Measurements from ENCODE around the gene TRPC1. TPM values are rescaled to one million over a fixed set of nuclear protein-coding genes. Genes with fewer than 3 reads are reported as not detected.
A peak's percentile ranks its signal among the peaks of the same experiment; 100 is the strongest.

Gene TRPC1
- total RNA-seq, 1 donor from 2014 or later, result 58.0 TPM

- no peak for DNase-seq (ENCODE audit: low spot score)
These were observed 113.7 kb downstream of the TRPC1 start for GRCh38 chr3:142837526-142837925.

- DNase-seq (ENCODE audit: low spot score), result no peak
These were observed 116.0 kb downstream of the TRPC1 start for GRCh38 chr3:142839831-142840230.

DNA sequence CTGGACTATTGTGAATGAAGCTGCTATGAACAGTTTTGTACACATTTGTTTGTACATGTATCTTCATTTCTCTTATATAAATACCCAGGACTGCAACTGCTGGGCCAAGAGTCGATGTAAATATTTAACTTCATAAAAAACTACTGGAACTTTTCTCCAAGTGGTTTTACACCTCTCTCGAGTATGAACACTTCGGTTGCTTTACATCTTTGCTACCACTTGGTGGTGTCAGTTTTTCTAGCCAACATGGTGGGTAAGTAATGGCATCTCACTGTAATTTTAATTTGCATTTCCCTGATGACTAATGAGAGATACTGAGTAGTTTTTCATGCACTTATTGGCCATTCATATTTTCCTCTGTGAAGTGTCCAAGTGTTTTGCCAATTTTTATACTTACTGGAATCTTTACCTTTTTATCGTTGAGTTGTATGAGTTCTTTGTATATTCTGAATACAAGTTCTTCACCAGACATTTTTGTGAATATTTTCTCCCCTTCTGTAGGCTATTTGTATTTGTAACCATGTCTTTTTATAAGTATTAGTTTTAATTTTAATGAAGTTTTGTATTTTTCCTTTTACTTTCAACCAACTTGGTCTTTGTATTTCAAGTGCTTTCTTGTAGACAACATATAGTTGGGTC lies 120.6 kb downstream of the TRPC1 start:
- DNase-seq (ENCODE audit: low spot score), result peak; percentile 9

DNA sequence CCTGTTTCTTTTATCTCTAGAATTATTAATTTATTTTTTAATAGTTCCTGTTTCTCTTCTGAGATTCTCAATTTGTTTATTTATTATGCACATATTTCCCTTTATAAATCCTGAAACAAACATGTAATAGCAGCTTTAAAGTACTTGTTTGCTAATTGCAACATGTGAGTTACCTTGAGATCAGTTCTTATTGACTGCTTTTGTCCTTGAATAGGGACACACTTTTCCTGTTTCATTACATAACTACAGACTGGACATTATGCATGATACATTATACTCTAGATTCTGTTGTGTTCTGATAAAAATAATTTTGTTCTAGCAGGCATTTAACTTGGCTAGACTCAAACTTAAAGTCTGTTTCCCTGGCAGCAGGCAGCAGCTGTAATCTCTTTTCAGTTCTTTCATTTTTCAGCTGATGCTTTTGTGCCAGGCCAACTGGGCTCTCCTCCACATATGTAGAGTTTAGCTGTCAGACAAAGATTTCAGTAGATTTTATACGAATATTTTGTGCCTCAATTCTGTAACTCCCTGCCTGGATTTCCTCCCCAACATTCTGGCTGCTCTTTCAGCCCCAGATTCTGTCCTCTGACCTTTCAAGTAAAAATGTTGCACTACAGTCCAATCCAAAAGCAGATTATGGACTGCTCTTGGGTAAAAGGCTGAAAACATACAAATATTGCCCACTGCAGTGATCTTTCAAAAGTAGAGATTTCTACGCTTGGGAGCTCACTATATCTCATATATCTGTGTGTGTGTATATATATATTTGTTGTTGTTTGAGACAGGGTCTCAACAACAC lies 123.1 kb downstream of the TRPC1 start:
- peak; percentile 73 for DNase-seq (ENCODE audit: low spot score)

DNA sequence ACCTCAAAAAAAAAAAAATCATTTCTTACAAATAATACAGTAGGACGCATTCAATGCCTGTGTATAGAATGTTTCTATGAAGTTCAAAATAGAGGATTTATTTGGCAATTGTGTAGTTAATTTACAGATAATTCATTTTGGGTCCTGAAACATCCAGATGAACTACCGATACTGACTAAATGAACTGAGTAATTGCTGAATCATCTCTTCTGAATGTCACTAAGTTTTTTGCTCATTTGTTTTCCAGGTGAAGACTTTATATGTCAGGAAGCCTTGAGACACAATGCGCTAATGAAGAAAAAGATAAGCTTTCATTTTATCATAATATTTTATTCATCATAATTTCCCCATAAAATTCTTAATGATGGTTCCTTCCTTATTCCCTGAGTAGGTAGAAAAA lies 125.3 kb downstream of the TRPC1 start:
- DNase-seq (ENCODE audit: low spot score), result no peak

GRCh38 chr3:142850395-142851023 lies 126.7 kb downstream of the TRPC1 start:
- no peak for DNase-seq (ENCODE audit: low spot score)

DNA sequence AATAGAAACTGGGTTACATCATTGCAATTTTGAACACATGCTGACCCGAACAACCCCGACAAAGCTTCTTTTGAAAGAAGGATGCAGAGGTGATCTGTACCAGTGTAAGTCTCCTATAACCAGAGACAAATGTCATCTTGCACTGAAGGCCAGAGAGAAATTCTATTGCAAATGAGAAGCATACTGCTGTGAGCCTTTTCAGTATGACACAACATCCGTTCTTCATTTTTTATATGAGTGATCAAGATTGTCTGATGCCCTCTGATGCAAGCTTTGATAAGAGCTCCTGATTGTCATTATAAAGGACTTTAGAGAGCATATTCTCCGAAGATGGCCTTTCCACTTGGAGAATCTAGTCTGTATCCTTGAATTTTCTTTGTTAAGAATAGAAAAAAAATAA lies 128.2 kb downstream of the TRPC1 start:
- DNase-seq (ENCODE audit: low spot score), result no peak

- no peak for DNase-seq (ENCODE audit: low spot score)
These were observed 129.7 kb downstream of the TRPC1 start for GRCh38 chr3:142853270-142854168.

- DNase-seq (ENCODE audit: low spot score), result no peak
These were observed 133.2 kb downstream of the TRPC1 start for GRCh38 chr3:142857056-142857455.

Other genes with a start within 250 kb of the TRPC1 start
- 16.6 TPM for gene ATR, start 145.3 kb upstream of the TRPC1 start, total RNA-seq (ENCODE audit: insufficient read depth, low replicate concordance)
- gene PLS1, start 127.6 kb upstream of the TRPC1 start, total RNA-seq (ENCODE audit: insufficient read depth, low replicate concordance), result 1.2 TPM
- 16.1 TPM for gene PCOLCE2, start 165.0 kb downstream of the TRPC1 start, total RNA-seq (ENCODE audit: insufficient read depth, low replicate concordance)
- 7.9 TPM for gene PAQR9, start 239.6 kb downstream of the TRPC1 start, total RNA-seq (ENCODE audit: insufficient read depth, low replicate concordance)

Data from umbilical cord (tissue), 2 donors.